GM18511 (cell line): Measurements from ENCODE around the gene MFF.

Experiments
- ATAC-seq: cut with Tn5 transposase; IDR thresholded peaks from one replicate; pipeline ENCODE4 v1.9.1; 2021; ENCODE audit warnings: mild to moderate bottlenecking, moderate library complexity; ENCODE audit not compliant: unreplicated experiment

Gene MFF

GRCh38 chr2:227404585-227405271 is 79.7 kb downstream of the MFF start:
- peak; percentile 33 for ATAC-seq

- ATAC-seq, result peak; percentile 49
Observed at GRCh38 chr2:227406177-227407031, 81.4 kb downstream of the MFF start.
